ENCODE data around the gene CCDC91. TPM values are rescaled to one million over a fixed set of nuclear protein-coding genes. Genes with fewer than 3 reads are reported as not detected.

The CCDC91 gene
- total RNA-seq, 1 experiment from 2014 or later = 26.8 TPM

GRCh38 chr12:28202374-28203130, 12.3 kb downstream of the CCDC91 start:
- CTCF ChIA-PET = interaction anchor here (0.6 kb wide), 1 partner anchor 670 kb away, joined by 3 read pairs; no protein-coding TSS in a partner anchor
- TF ChIP-seq CTCF (conservative IDR thresholded peaks at IDR 0.05; ENCODE audit: low read depth, low read length) = no peak
- TF ChIP-seq EZH2 (IDR thresholded peaks at IDR 0.05; ENCODE audit: borderline replicate concordance, low read depth, low read length, poor library complexity, severe bottlenecking) = no peak
- Histone ChIP-seq H3K4me1 (ENCODE audit: insufficient read depth, low read length, poor library complexity, severe bottlenecking) (no peaks in the 10 kb centered on the region), H3K9me3 (ENCODE audit: low read depth, low read length, poor library complexity, severe bottlenecking) (peaks cover 4% of the 10 kb centered on the region), H3K36me3 (ENCODE audit: insufficient read depth, low read length, poor library complexity, severe bottlenecking) (no peaks in the 10 kb centered on the region), H3K27ac (ENCODE audit: low read depth, low read length, poor library complexity, severe bottlenecking) (no peak overlapping the region), H3K4me3 (ENCODE audit: low read depth, low read length, poor library complexity, severe bottlenecking) (no peak overlapping the region), H3K27me3 (replicated peaks; ENCODE audit: insufficient read depth, low read depth, low read length, poor library complexity) (no peaks in the 10 kb centered on the region)
- intact Hi-C loops (cut with micrococcal nuclease; ENCODE audit: unreplicated experiment) = no loop called here
- no peak for DNase-seq (ENCODE audit: low spot score)
- POLR2A ChIA-PET (ENCODE audit: low non-redundant PET) = no interaction called here
- BruUV-seq (replicated peaks) = no TSS peak

GRCh38 chr12:28209782-28210181, 19.5 kb downstream of the CCDC91 start:
- peaks cover 27% of the 10 kb centered on the region for H3K9me3 ChIP-seq (ENCODE audit: low read depth, low read length, poor library complexity, severe bottlenecking)
- H3K36me3 ChIP-seq (ENCODE audit: insufficient read depth, low read length, poor library complexity, severe bottlenecking) = no peaks in the 10 kb centered on the region
- no TSS peak for BruUV-seq (replicated peaks)
- CTCF ChIA-PET = no interaction called here
- H3K4me3 ChIP-seq (ENCODE audit: low read depth, low read length, poor library complexity, severe bottlenecking) = no peak overlapping the region
- POLR2A ChIA-PET (ENCODE audit: low non-redundant PET) = no interaction called here
- no peak for TF ChIP-seq CTCF (conservative IDR thresholded peaks at IDR 0.05; ENCODE audit: low read depth, low read length)
- no peaks in the 10 kb centered on the region for H3K4me1 ChIP-seq (ENCODE audit: insufficient read depth, low read length, poor library complexity, severe bottlenecking)
- no peak overlapping the region for H3K27ac ChIP-seq (ENCODE audit: low read depth, low read length, poor library complexity, severe bottlenecking)
- intact Hi-C loops (cut with micrococcal nuclease; ENCODE audit: unreplicated experiment) = no loop called here
- no peaks in the 10 kb centered on the region for H3K27me3 ChIP-seq (replicated peaks; ENCODE audit: insufficient read depth, low read depth, low read length, poor library complexity)
- DNase-seq (ENCODE audit: low spot score) = peak; percentile 24

- no peaks in the 10 kb centered on the region for H3K36me3 ChIP-seq (ENCODE audit: insufficient read depth, low read length, poor library complexity, severe bottlenecking)
- peaks cover 27% of the 10 kb centered on the region for H3K9me3 ChIP-seq (ENCODE audit: low read depth, low read length, poor library complexity, severe bottlenecking)
- ChIA-PET POLR2A (ENCODE audit: low non-redundant PET) (no interaction called here), CTCF (no interaction called here)
- no peak overlapping the region for H3K27ac ChIP-seq (ENCODE audit: low read depth, low read length, poor library complexity, severe bottlenecking)
- no peaks in the 10 kb centered on the region for H3K27me3 ChIP-seq (replicated peaks; ENCODE audit: insufficient read depth, low read depth, low read length, poor library complexity)
- no peaks in the 10 kb centered on the region for H3K4me1 ChIP-seq (ENCODE audit: insufficient read depth, low read length, poor library complexity, severe bottlenecking)
- H3K4me3 ChIP-seq (ENCODE audit: low read depth, low read length, poor library complexity, severe bottlenecking) = no peak overlapping the region
- intact Hi-C loops (cut with micrococcal nuclease; ENCODE audit: unreplicated experiment) = no loop called here
- TF ChIP-seq CTCF (conservative IDR thresholded peaks at IDR 0.05; ENCODE audit: low read depth, low read length) (no peak), EZH2 (IDR thresholded peaks at IDR 0.05; ENCODE audit: borderline replicate concordance, low read depth, low read length, poor library complexity, severe bottlenecking) (no peak)
- no TSS peak for BruUV-seq (replicated peaks)
- DNase-seq (ENCODE audit: low spot score) = no peak
Measured at GRCh38 chr12:28212182-28212581, 21.9 kb downstream of the CCDC91 start.

All from A673 (cell line).